ENCODE results near the gene DCLRE1A.

DNA sequence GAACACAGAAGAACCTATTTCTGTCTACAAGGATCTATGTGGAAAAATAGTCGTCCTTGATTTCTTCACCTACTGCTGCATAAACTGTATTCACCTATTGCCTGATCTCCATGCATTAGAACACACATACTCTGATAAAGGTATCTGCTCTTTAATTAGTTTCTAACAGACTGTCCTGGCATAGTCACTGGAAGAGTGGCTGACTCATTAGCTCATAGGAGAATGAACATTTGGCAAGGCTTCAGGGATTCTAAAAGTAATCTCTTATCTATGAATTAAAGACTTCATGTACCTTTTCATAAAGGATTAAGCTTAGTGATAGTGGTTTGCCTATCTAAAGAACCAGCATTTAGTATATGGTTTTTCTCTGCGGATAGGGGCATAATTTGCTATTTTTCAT, 4.7 kb upstream of the DCLRE1A start:
- no peak for TF ChIP-seq POLR2A (IDR thresholded peaks at IDR 0.05; ENCODE audit: low read depth, low read length)
- no peak for TF ChIP-seq POLR2AphosphoS5 (IDR thresholded peaks at IDR 0.05; ENCODE audit: low read depth, low read length)

All from GM12892 (cell line).